SK-N-MC (cell line): ENCODE results near the gene APP.

Experiments used
- DNase-seq: peaks from one replicate; pipeline ENCODE4 v3.0.0-alpha.2; 2011; ENCODE audit warnings: low read depth, low spot score
- H3K27ac ChIP-seq: fragments of 200-600 bp; sonication (generic); 2 replicates; pipeline ENCODE4 v1.5.1; 2016; ENCODE audit warnings: mixed run types
- H3K36me3 ChIP-seq: fragments of 200-600 bp; sonication (generic); 2 replicates; pipeline ENCODE4 v1.6.1; 2017; ENCODE audit warnings: antibody characterized with exemption, low read length, mixed read lengths; ENCODE audit not compliant: insufficient read depth
- H3K4me3 ChIP-seq: fragments of 200-600 bp; sonication (generic); 2 replicates; pipeline ENCODE4 v1.5.1; 2016
- H3K9ac ChIP-seq: fragments of 200-600 bp; sonication (generic); 2 replicates; pipeline ENCODE4 v1.8.0; 2017; ENCODE audit warnings: mixed run types, mixed read lengths; ENCODE audit not compliant: insufficient read length
- H3K9me3 ChIP-seq: fragments of 200-600 bp; sonication (generic); 2 replicates; pipeline ENCODE4 v1.6.1; 2017; ENCODE audit warnings: low read depth, mild to moderate bottlenecking, antibody characterized with exemption, low read length, moderate library complexity, mixed read lengths
- EZH2 ChIP-seq: fragments of 200-600 bp; sonication (generic); IDR thresholded peaks from one replicate; pipeline ENCODE4 v1.6.1; 2017; ENCODE audit warnings: antibody characterized with exemption
- FOXP2 ChIP-seq: optimal IDR thresholded peaks from 2 replicates; pipeline ENCODE3; 2011; ENCODE audit warnings: mild to moderate bottlenecking, moderate library complexity; ENCODE audit not compliant: insufficient read depth; ENCODE audit errors: extremely low read length, control extremely low read depth
- POLR2AphosphoS5 ChIP-seq: IDR thresholded peaks from 2 replicates; pipeline ENCODE4 v1.6.1; 2012; ENCODE audit warnings: mild to moderate bottlenecking, low read depth, low read length, borderline replicate concordance

APP gene

DNA sequence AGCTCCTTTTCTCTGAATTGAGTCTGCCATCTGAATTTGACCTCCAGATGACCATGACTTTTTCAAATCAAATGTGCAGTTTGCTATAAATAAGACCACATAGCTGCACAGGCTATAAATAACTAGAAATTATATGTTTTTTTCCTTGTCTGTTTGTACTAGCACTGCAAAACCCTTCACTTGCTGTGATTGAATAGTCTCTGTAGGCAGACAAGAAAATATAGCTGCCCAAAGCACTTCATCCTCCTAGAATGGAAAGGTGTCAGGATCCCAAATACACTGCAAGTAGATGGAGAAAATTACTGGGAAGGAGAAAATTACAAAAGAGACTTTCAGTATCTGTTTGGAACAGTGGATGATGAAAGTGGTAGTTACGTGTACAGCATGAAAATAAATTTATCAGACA is 175.8 kb downstream of the APP start:
- TF ChIP-seq POLR2AphosphoS5, result no peak
- no peak for TF ChIP-seq EZH2
- no peak for TF ChIP-seq FOXP2
- Histone ChIP-seq H3K4me3 (no peak overlapping the region), H3K9ac (no peak overlapping the region), H3K27ac (no peak overlapping the region), H3K36me3 (peaks cover 70% of the 10 kb centered on the region), H3K9me3 (no peaks in the 10 kb centered on the region)
- no peak for DNase-seq

DNA sequence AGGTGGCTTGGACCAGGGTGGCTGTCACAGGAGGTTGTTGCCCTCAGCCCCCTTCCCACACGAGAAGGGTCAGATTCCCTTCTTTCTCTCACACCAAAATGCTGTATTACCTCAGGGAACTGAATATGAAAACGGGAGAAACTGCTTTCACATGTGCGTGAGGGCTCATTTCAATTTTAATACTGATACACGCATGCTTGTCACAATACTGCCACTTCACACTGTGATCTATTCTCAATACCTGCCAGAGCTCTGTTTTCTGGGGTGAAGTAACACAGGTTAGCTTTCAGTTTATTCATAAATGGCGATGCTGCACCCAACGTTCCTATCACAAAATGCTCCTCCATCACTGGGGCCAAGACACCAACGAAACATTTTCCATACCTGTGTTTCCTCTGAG is 181.8 kb downstream of the APP start:
- TF ChIP-seq POLR2AphosphoS5 (no peak), FOXP2 (no peak)
- no peak overlapping the region for H3K4me3 ChIP-seq
- no peaks in the 10 kb centered on the region for H3K9me3 ChIP-seq
- H3K27ac ChIP-seq, result no peak overlapping the region
- H3K36me3 ChIP-seq, result peaks cover 49% of the 10 kb centered on the region
- no peak for DNase-seq
- no peak overlapping the region for H3K9ac ChIP-seq

DNA sequence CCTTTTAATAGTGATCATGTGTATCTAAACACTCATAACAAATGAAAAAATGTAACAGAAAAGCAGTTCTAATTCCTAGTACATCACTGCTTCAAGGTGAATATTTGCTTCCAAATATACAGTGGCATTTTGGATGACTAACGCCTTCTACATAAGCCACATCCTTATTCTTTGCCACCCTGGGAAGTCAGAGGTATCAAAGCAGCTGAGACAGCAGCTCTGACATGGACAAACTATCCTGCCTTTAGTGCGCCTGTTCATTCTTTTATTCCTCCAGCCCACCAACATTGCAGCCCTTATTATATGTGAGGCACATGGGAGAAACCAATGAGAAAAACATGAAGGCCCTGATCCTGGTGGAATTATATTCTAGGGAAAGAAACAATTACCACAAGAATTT is 183.0 kb downstream of the APP start:
- peaks cover 47% of the 10 kb centered on the region for H3K36me3 ChIP-seq
- H3K9me3 ChIP-seq, result no peaks in the 10 kb centered on the region
- no peak overlapping the region for H3K4me3 ChIP-seq
- H3K9ac ChIP-seq, result no peak overlapping the region
- DNase-seq, result no peak
- TF ChIP-seq FOXP2 (no peak), EZH2 (no peak), POLR2AphosphoS5 (no peak)
- H3K27ac ChIP-seq, result no peak overlapping the region

DNA sequence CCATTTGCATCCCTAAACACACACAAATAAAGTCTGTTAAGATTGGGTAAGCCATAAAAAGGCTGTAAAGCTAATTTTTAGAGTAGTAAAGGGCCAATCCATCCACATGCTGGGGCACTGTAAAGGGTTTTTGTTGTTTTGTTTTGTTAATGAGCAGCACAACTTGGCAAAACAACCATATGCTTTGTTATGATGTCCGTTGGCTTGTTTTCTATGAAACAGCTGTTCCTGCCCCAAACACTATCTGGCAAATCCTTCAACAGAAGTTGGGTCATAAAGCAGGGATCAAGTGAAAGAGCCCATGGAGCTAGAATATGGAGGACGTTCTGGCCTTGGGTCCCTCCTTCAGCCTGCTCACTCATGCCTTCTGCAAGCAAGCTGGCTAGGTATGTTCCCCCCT is 183.6 kb downstream of the APP start:
- Histone ChIP-seq H3K9ac (no peak overlapping the region), H3K4me3 (no peak overlapping the region)

DNA sequence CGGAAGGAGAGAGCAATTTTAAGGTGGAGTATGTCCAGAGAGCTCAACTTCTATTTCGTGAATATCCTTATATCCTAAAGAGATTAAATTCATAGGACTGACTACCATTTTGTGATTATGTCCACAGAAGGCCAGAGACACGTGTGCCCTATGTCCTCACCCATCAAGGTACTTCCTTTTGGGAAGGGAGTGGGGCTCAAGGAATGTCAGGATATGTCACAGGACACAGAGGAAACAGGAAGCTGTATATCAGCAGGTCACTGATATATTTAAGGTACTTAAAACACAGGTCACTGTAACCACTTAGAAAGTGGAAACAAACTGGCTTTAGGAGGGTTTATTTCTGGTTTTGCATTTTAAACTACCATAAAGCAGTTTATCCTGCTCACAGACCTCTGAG is 184.6 kb downstream of the APP start:
- no peak overlapping the region for H3K9ac ChIP-seq
- H3K9me3 ChIP-seq, result no peaks in the 10 kb centered on the region
- no peak for DNase-seq
- no peak overlapping the region for H3K4me3 ChIP-seq
- TF ChIP-seq EZH2, result no peak
- TF ChIP-seq POLR2AphosphoS5, result no peak
- no peak for TF ChIP-seq FOXP2
- H3K27ac ChIP-seq, result no peak overlapping the region
- H3K36me3 ChIP-seq, result peaks cover 56% of the 10 kb centered on the region

More for the DNA sequence above, 183.6 kb downstream of the APP start:
- Histone ChIP-seq H3K36me3 (peaks cover 52% of the 10 kb centered on the region), H3K9me3 (no peaks in the 10 kb centered on the region), H3K27ac (no peak overlapping the region)
- TF ChIP-seq POLR2AphosphoS5, result no peak
- TF ChIP-seq FOXP2, result no peak
- no peak for TF ChIP-seq EZH2
- no peak for DNase-seq

DNA sequence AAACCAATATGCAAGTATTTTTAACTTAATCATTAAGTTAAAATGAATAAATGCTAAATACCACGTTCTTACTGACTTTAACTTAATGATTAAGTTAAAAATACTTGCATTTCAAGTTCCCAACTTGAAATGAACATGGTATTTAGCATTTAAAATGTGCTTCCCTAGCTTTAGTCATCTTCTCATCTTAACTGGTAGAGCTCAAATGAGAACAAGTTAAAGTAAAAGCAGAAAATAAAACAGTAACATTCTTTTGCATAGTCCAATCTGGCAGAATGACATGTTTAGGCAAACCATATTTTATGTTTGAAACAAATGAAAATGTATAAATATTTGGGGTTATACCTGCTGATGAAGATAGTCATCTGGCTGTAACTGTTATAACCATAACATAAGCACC is 186.0 kb downstream of the APP start:
- peak overlapping the region; percentile 42; the same call in 1 of the 2 replicates for H3K4me3 ChIP-seq
- TF ChIP-seq EZH2 (no peak), FOXP2 (no peak), POLR2AphosphoS5 (no peak)
- H3K36me3 ChIP-seq, result peaks cover 64% of the 10 kb centered on the region
- no peak for DNase-seq
- peak overlapping the region; percentile 66 for H3K27ac ChIP-seq
- H3K9me3 ChIP-seq, result no peaks in the 10 kb centered on the region
- no peak overlapping the region for H3K9ac ChIP-seq

DNA sequence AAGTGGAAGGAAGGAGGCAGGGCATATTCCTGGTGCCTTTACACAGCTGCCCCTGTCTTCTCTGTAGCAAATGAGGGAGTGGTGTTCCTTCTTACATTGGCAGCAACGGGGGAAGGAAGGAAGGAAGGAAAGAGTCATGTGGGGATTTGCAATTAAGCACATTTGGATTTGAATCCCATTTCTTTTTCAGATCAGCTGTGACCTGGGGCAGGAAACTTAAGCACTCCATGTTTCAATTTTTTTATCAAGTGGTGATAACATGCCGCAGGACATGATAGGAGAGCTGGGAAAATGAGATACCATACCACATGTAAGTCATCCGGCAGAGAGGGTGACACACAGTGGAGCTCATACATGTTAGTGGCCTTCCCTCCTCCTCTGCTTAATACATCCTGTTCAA is 186.8 kb downstream of the APP start:
- Histone ChIP-seq H3K36me3 (peaks cover 65% of the 10 kb centered on the region), H3K9me3 (no peaks in the 10 kb centered on the region), H3K9ac (no peak overlapping the region), H3K27ac (peak overlapping the region; percentile 66), H3K4me3 (peak overlapping the region; percentile 42)
- DNase-seq, result peak; percentile 93
- TF ChIP-seq FOXP2 (no peak), POLR2AphosphoS5 (no peak)

DNA sequence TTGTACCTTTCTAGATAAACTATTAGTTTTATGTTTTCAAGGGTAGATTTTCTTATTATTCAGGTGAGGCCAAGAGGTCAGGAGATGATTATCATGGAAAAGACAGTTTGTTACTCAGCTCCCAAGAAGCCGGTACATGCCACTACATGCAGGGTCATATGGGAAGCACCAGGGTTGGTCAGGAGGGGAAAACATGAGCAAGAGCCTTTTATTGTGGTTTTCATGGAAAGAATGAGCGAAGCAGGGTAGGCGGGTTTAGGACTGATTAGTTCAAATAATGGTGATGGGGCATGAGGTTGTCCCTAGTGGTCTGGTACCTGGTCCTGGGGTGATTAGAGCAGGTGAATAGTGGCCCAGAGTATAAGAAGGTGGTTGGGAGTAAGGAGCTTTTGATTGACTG is 189.9 kb downstream of the APP start:
- DNase-seq, result no peak
- Histone ChIP-seq H3K9me3 (no peaks in the 10 kb centered on the region), H3K9ac (no peak overlapping the region), H3K36me3 (peaks cover 78% of the 10 kb centered on the region), H3K4me3 (no peak overlapping the region), H3K27ac (no peak overlapping the region)
- TF ChIP-seq FOXP2 (no peak), EZH2 (no peak), POLR2AphosphoS5 (no peak)

DNA sequence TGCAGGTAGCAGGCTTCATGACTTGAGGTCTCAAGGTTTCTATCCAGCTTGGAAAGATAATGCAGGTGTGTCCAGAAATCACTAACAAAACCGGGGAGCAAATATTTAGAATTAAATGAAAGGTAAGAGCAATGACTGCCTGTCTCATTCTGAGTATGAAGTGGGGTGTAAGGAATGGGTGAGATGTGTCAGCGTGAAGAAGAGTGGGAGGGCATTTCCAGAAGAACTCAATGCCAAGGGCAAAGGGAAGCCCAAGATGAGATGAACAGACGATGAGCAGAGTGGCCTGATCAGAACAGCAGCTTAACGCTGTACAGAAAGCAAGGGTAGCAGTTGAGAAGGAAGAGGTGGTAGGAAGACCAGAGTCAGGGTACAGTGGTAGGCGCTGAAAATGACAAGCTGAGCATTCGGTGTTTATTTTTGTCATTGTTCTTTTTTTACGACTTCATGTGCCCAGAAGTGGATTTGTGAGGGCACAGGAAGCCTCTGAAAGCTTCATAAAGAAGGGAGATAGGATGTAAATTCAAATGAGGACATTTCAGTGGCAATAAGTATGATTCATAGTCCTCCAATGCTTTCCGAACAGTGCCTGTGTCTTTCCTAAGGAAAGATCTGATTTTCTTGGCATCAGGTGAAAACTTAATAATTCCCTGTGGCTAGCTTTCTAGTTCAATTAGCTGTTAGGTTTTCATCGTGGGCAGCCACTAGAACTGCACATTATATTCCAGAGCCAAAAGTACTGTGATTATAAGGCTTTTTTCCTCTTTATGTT is 190.5 kb downstream of the APP start:
- Histone ChIP-seq H3K36me3 (peaks cover 79% of the 10 kb centered on the region), H3K4me3 (no peak overlapping the region), H3K9me3 (no peaks in the 10 kb centered on the region), H3K9ac (no peak overlapping the region), H3K27ac (no peak overlapping the region)
- DNase-seq, result no peak
- TF ChIP-seq EZH2 (no peak), FOXP2 (no peak), POLR2AphosphoS5 (no peak)
